ENCODE results near the gene CHRNA4. TPM values are rescaled to one million over a fixed set of nuclear protein-coding genes. Genes with fewer than 3 reads are reported as not detected.

Gene CHRNA4
- not detected for total RNA-seq
- long read RNA-seq, result 0 reads

DNA sequence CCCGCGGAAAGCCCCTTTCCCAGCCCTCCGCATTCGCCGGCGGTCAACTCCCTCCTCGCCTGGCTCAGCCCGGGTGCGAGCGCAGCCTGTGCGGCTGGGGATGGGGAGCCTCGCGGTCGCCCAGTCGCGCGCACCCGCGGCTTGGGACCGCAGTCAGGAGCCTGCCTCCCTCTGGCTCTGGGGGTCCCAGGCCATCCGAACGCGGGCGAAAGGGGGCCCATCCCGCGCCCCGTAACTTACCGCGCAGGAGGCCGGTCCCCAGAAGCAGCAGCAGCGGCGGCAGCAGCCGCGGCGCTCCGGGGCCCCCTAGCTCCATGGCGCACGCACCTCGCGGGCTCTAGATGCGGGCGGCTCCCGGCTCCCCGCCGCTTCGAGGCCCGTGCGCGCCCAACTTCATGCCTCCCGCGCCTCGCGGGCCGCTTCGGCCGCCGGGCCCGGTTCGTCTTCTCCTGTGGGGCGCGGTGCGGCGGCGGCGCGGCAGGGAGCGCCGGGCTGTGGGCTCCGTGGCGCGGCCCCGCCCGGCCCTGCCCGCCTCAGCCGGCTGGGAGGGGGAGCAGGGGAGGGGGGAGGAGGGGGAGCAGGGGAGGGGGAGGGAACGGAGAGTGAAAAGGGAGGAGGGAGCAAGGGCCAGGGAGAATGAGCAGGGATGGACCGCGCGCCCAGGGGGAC is at the start of gene CHRNA4:
TSS of gene CHRNA4 (minus strand) at position 500 of the 669 bp plus-strand sequence. CDS start at position 316, 184 bp downstream.
- no peaks in the 10 kb centered on the region for H3K4me1 ChIP-seq
- intact Hi-C loops (cut with DNase I), result no loop called here
- H3K27me3 ChIP-seq (ENCODE audit: low read depth), result peaks cover 79% of the 10 kb centered on the region
- H3K4me3 ChIP-seq, result peak within 1 kb of the TSS; percentile 14
- TF ChIP-seq, protein P1, sequence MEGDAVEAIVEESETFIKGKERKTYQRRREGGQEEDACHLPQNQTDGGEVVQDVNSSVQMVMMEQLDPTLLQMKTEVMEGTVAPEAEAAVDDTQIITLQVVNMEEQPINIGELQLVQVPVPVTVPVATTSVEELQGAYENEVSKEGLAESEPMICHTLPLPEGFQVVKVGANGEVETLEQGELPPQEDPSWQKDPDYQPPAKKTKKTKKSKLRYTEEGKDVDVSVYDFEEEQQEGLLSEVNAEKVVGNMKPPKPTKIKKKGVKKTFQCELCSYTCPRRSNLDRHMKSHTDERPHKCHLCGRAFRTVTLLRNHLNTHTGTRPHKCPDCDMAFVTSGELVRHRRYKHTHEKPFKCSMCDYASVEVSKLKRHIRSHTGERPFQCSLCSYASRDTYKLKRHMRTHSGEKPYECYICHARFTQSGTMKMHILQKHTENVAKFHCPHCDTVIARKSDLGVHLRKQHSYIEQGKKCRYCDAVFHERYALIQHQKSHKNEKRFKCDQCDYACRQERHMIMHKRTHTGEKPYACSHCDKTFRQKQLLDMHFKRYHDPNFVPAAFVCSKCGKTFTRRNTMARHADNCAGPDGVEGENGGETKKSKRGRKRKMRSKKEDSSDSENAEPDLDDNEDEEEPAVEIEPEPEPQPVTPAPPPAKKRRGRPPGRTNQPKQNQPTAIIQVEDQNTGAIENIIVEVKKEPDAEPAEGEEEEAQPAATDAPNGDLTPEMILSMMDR (IDR thresholded peaks at IDR 0.05), result no peak
- ATAC-seq (no peak), DNase-seq (no peak)
- no peaks in the 10 kb centered on the region for H3K9me3 ChIP-seq
- no peaks in the 10 kb centered on the region for H3K36me3 ChIP-seq
- H3K27ac ChIP-seq, result no peak within 1 kb of the TSS

DNA sequence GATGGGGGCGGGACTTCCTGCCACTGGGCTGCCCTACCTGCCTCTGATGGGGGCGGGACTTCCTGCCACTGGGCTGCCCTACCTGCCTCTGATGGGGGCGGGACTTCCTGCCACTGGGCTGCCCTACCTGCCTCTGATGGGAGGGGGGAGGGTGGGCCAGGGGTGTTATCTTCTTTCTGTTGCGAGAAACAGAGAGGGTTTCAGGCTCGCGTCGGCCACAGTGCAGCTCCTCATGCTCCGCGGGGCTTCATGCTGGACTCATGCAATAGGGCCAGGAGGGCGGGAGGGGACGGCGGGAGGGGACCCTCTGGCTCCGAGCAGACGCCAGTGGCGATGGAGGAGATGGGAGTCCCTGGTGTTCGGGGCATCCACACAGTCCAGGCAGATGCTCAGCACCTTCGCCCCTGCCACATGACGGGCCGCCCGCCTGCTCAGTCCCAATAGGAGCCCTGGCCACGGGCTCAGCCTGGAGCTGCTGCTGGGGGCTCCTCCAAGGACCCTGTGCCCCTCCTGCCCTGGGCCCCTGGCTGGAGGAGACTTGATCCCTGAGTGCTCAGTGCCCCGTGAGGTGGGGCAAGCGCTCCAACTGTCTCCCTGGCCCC is 48.8 kb upstream of the CHRNA4 start:
- no peaks in the 10 kb centered on the region for H3K4me1 ChIP-seq
- no peak overlapping the region for H3K27ac ChIP-seq
- no peaks in the 10 kb centered on the region for H3K9me3 ChIP-seq
- peaks cover 33% of the 10 kb centered on the region for H3K27me3 ChIP-seq (ENCODE audit: low read depth)
- intact Hi-C loops (cut with DNase I), result no loop called here
- DNase-seq (no peak), ATAC-seq (no peak)
- H3K4me3 ChIP-seq, result no peak overlapping the region
- no peaks in the 10 kb centered on the region for H3K36me3 ChIP-seq
- TF ChIP-seq, protein P1 (IDR thresholded peaks at IDR 0.05), result no peak

DNA sequence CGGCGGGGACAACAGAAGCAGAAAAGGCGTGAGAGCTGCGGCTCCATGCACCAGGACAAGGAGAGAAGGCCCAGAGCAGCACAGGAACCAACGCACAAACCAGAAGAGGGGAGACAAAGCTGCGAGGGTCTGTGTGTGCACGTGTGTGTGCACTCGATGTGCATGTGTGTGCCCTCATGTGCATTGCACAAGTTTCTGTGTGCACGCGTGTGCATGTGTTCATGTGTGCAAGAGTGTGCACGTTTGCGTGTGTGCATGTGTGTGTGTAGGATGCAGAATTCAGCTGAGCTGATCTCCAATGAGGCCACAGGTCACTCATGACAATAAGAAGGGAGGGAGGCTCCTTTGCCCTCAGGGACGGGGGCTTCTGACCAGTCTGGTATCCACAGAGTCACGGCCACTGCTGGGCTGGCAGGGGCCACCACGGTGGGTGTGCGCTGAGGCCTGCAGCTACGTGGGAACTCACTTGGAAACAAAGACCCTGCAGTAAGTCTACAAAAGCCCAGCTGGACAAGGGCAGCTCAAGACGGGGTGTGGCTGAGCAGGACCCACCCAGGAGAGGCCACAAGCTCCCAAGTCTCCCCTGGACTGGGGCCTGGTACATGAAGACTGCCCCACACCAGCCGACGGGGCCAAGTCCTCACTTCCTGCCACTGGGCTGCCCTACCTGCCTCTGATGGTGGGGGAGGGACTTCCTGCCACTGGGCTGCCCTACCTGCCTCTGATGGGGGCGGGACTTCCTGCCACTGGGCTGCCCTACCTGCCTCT is 48.1 kb upstream of the CHRNA4 start:
- Histone ChIP-seq H3K27ac (no peak overlapping the region), H3K9me3 (no peaks in the 10 kb centered on the region), H3K4me3 (no peak overlapping the region), H3K4me1 (no peaks in the 10 kb centered on the region), H3K36me3 (no peaks in the 10 kb centered on the region), H3K27me3 (ENCODE audit: low read depth) (peaks cover 26% of the 10 kb centered on the region)
- DNase-seq (no peak), ATAC-seq (no peak)
- intact Hi-C loops (cut with DNase I), result no loop called here
- TF ChIP-seq, protein P1 (IDR thresholded peaks at IDR 0.05), result no peak

DNA sequence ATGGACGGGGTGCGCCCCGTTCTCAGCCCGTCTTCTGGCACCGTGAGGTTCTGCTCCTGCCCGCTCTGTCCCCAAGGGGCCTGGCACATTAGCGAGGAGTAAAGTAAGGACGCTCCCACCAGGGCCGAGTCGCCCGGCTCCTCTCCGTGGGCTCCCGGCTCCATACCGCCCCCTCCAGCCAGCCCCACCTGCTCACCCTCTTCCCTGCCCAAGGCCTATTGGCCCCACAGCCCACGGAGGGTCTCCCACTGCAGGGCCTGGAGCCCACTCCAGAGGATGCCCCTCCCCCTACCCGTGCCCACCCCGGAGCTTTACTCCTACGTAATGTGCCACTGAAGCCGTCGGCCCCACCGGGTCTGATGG is 47.5 kb upstream of the CHRNA4 start:
- Histone ChIP-seq H3K27me3 (ENCODE audit: low read depth) (peaks cover 22% of the 10 kb centered on the region), H3K4me1 (no peaks in the 10 kb centered on the region), H3K9me3 (no peaks in the 10 kb centered on the region), H3K36me3 (no peaks in the 10 kb centered on the region), H3K27ac (no peak overlapping the region), H3K4me3 (no peak overlapping the region)
- TF ChIP-seq, protein P1 (IDR thresholded peaks at IDR 0.05), result no peak
- DNase-seq (no peak), ATAC-seq (no peak)
- intact Hi-C loops (cut with DNase I), result no loop called here

DNA sequence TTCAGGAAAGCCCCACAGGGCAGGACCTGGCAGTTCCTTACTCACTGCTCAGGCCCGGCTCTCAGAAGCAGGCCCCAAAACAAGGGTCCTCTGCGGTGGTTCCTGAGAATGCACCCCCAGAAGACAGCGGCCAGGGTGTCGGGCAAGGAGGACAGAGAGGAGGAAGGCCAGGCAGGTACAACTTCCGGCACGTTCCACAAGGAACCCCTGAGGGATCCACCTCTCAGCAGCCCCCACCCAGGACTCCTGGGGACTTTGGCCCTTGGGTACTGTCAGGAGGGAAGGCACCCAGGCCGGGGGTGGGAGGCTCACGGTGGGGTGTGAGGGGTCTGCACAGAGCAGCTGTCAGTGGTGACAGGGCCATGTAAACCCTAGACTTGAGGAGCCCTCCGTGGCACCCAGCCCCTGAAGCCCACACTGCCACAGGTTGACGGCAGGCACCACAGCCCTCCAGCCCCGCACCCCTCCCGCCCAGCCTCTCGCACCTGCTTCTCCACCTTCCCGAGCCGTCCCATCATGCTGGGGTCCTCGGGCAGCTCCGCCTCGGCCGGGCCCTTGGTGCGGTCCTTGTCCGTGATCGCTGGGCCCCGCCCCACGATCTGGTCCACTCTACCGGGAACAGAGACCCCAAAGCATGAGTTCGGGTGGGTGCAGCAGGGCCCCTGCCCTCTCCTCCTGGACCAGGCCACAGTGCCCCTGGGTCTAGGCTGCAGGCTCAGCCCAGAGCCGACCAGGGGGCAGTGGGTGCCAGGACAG is 47.0 kb upstream of the CHRNA4 start:
- no peak for DNase-seq
- TF ChIP-seq, protein P1 (IDR thresholded peaks at IDR 0.05), result no peak
- no peak overlapping the region for H3K27ac ChIP-seq
- ATAC-seq, result no peak
- no peaks in the 10 kb centered on the region for H3K4me1 ChIP-seq
- H3K36me3 ChIP-seq, result no peaks in the 10 kb centered on the region
- H3K9me3 ChIP-seq, result no peaks in the 10 kb centered on the region
- H3K27me3 ChIP-seq (ENCODE audit: low read depth), result peaks cover 19% of the 10 kb centered on the region
- H3K4me3 ChIP-seq, result no peak overlapping the region
- intact Hi-C loops (cut with DNase I), result no loop called here

All from lower lobe of right lung (tissue), 2 donors.